Thymus (tissue), 11 donors: ENCODE results near the gene POU2F2. TPM values are rescaled to one million over a fixed set of nuclear protein-coding genes. Genes with fewer than 3 reads are reported as not detected.

Source experiments
- DNase-seq, 9 donors: peaks; one replicate each; pipeline ENCODE4 v3.0.0-alpha.2; 2013; ENCODE audit warnings: low spot score in 9 of 9, low read depth in 6 of 9, missing footprints in 1 of 9
- H3K27ac ChIP-seq, 2 donors: one replicate each; pipeline ENCODE4 v1.5.1; 2013; ENCODE audit warnings: control low read depth in 1 of 2, low read depth in 1 of 2, low read length in 1 of 2, mild to moderate bottlenecking in 1 of 2, moderate library complexity in 1 of 2
- H3K27me3 ChIP-seq, 2 donors: one replicate each; pipeline ENCODE4 v1.5.1; 2013; ENCODE audit warnings: low read length in 1 of 2; ENCODE audit not compliant: control insufficient read depth in 2 of 2, insufficient read depth in 1 of 2
- H3K36me3 ChIP-seq, 2 donors: one replicate each; pipeline ENCODE4 v1.5.1; 2013; ENCODE audit warnings: low read length in 1 of 2, mild to moderate bottlenecking in 1 of 2, moderate library complexity in 1 of 2; ENCODE audit not compliant: control insufficient read depth in 2 of 2, insufficient read depth in 2 of 2
- H3K4me1 ChIP-seq, 2 donors: one replicate each; pipeline ENCODE4 v1.5.1; 2013; ENCODE audit warnings: low read length in 2 of 2; ENCODE audit not compliant: control insufficient read depth in 2 of 2, insufficient read depth in 2 of 2
- H3K4me3 ChIP-seq, 2 donors: one replicate each; pipeline ENCODE4 v1.5.1; 2013; ENCODE audit warnings: low read length in 2 of 2, control low read depth in 1 of 2, mild to moderate bottlenecking in 1 of 2
- H3K9me3 ChIP-seq, 2 donors: one replicate each; pipeline ENCODE4 v1.5.1; 2013; ENCODE audit warnings: low read length in 1 of 2, mild to moderate bottlenecking in 1 of 2; ENCODE audit not compliant: control insufficient read depth in 2 of 2, insufficient read depth in 1 of 2
- WGBS: extraction: QIAGEN DNeasy Blood & Tissue Kit; methylation state at CpG from one replicate; pipeline ENCODE4 v1.1.7; 2013; 5-methylcytosine and 5-hydroxymethylcytosine counted together
- polyA plus RNA-seq: library from polyadenylated mRNA; stranded (reverse); fragments of 200-250 nt; gene quantifications from one replicate; pipeline ENCODE4 v1.2.3, GENCODE V29; 2013
- total RNA-seq: library from RNA; stranded (reverse); fragments of 120-200 nt; gene quantifications from one replicate; pipeline ENCODE4 v1.2.4, GENCODE V29; 2013
- donor health status: healthy.

The POU2F2 gene
- total and polyA plus RNA-seq, 2 donors = 1.5 to 7.7 TPM

DNA sequence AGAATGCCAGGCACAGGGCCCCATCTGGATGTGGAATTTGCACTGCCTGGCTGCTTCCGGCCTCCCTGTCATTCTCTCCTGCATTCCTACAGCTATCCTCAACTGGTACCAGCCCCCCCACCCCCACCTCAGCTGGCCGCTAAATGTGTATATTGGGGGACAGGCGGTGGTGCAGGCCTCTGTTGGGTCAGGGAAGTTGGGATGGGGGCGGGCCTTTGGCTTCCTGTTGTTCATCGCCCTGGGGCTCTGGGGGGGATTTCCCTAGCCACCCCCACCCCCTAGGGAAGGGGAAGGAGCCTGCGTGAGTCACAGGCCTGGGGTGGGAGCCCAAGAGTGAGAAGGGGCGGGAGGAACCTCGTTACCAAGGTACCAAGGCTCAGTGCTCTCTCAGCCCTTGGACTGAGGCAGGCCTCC, 10.6 kb downstream of the POU2F2 start:
- H3K4me3 ChIP-seq = no peak overlapping the region
- peaks cover 0 to 21% of the 10 kb centered on the region in 2 donors for H3K4me1 ChIP-seq
- 19% methylated on average over 8 of the region's 8 CpGs for WGBS
- peak overlapping the region in 1 of 2 donors; percentile 3 for H3K27ac ChIP-seq
- peaks cover 0 to 2% of the 10 kb centered on the region in 2 donors for H3K27me3 ChIP-seq
- H3K36me3 ChIP-seq = peaks cover 0 to under 1% of the 10 kb centered on the region in 2 donors
- peak in 1 of 9 donors; percentile 56 for DNase-seq
- no peaks in the 10 kb centered on the region for H3K9me3 ChIP-seq

DNA sequence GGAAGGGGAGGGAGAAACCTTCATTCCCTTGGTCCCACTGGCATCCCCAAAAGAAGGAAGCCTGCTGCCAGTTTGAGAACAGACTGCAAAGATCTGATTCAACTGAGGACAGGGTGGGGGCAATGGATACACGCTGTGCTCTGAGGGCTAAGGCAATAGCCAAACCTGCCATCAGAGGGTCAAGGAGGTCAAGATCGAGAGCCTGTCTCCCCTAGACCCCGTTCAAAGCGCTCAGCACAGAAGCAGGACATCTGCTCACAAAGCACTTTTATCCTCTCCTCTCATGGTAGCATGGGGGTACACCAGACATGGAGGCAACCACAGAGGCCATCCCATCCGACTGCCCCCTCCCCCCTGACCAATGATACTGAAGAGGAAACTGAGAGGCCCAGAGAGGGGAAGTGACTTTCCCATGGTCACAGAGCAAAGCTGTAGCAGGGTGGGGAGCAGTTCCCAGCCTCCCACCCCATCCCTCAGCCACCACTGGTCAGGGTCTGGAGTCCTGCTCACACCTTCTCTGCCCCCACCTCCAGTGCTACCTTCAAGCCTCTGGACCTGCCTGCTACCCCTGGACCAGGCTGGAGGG, 11.1 kb downstream of the POU2F2 start:
- peaks cover 0 to 21% of the 10 kb centered on the region in 2 donors for H3K4me1 ChIP-seq
- DNase-seq = no peak
- peak overlapping the region in 1 of 2 donors; percentile 3 for H3K27ac ChIP-seq

GRCh38 chr19:42120276-42120980, 11.8 kb downstream of the POU2F2 start:
- Histone ChIP-seq H3K27me3 (peaks cover 0 to under 1% of the 10 kb centered on the region in 2 donors), H3K4me1 (peaks cover 0 to 21% of the 10 kb centered on the region in 2 donors), H3K27ac (no peak overlapping the region), H3K9me3 (no peaks in the 10 kb centered on the region), H3K4me3 (no peak overlapping the region), H3K36me3 (peaks cover 0 to 2% of the 10 kb centered on the region in 2 donors)
- no peak for DNase-seq
- WGBS = 98% methylated on average over 10 of the region's 10 CpGs

More for the DNA sequence above, 11.1 kb downstream of the POU2F2 start:
- H3K4me3 ChIP-seq = no peak overlapping the region
- H3K36me3 ChIP-seq = peaks cover 0 to 2% of the 10 kb centered on the region in 2 donors
- WGBS = 66% methylated on average over 5 of the region's 5 CpGs
- H3K9me3 ChIP-seq = no peaks in the 10 kb centered on the region
- H3K27me3 ChIP-seq = peaks cover 0 to 2% of the 10 kb centered on the region in 2 donors

DNA sequence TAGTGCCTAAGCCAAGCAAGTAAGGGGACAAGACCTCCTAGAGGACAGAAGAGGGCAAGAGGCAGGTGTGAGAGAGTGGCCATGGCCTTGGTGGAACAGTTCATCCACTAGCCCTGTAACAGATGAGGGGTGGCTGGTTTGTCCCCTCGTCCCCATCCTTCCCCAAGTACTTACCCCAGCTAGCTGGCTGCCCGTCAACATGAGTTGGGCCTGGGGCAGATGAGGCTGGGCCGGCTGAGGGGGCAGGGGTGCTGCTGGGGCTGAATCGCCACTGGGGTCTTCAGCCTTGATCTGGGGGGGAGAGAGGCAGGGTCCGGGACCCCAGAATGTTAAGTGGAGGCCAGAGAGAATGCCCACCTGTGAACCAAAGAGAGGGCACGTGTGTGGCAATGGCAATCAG, 15.2 kb downstream of the POU2F2 start:
- Histone ChIP-seq H3K4me1 (peaks cover 0 to 20% of the 10 kb centered on the region in 2 donors), H3K4me3 (no peak overlapping the region), H3K27ac (no peak overlapping the region), H3K36me3 (peaks cover 0 to 2% of the 10 kb centered on the region in 2 donors), H3K9me3 (no peaks in the 10 kb centered on the region), H3K27me3 (peaks cover 0 to 2% of the 10 kb centered on the region in 2 donors)
- DNase-seq = no peak
- 98% methylated on average over 6 of the region's 6 CpGs for WGBS

- no peak overlapping the region for H3K27ac ChIP-seq
- H3K4me1 ChIP-seq = peaks cover 0 to 15% of the 10 kb centered on the region in 2 donors
- peaks cover 0 to 2% of the 10 kb centered on the region in 2 donors for H3K36me3 ChIP-seq
- no peak for DNase-seq
- peaks cover 0 to 2% of the 10 kb centered on the region in 2 donors for H3K27me3 ChIP-seq
- no peaks in the 10 kb centered on the region for H3K9me3 ChIP-seq
- H3K4me3 ChIP-seq = no peak overlapping the region
- WGBS = 96% methylated on average over 20 of the region's 20 CpGs
Measured at GRCh38 chr19:42116308-42117075, 15.8 kb downstream of the POU2F2 start.

GRCh38 chr19:42115705-42116104, 16.5 kb downstream of the POU2F2 start:
- no peak overlapping the region for H3K27ac ChIP-seq
- peaks cover 0 to 2% of the 10 kb centered on the region in 2 donors for H3K36me3 ChIP-seq
- DNase-seq = no peak
- WGBS = 96% methylated on average over 4 of the region's 4 CpGs
- H3K4me3 ChIP-seq = no peak overlapping the region
- H3K27me3 ChIP-seq = peaks cover 0 to 2% of the 10 kb centered on the region in 2 donors
- peaks cover 0 to 11% of the 10 kb centered on the region in 2 donors for H3K4me1 ChIP-seq
- H3K9me3 ChIP-seq = no peaks in the 10 kb centered on the region

GRCh38 chr19:42115219-42115618, 17.0 kb downstream of the POU2F2 start:
- Histone ChIP-seq H3K9me3 (no peaks in the 10 kb centered on the region), H3K4me3 (no peak overlapping the region), H3K36me3 (peaks cover 0 to 2% of the 10 kb centered on the region in 2 donors), H3K27ac (no peak overlapping the region), H3K27me3 (peaks cover 0 to 2% of the 10 kb centered on the region in 2 donors), H3K4me1 (peaks cover 0 to 11% of the 10 kb centered on the region in 2 donors)
- DNase-seq = no peak
- WGBS = 72% methylated on average over 4 of the region's 4 CpGs

- Histone ChIP-seq H3K36me3 (peaks cover 0 to 2% of the 10 kb centered on the region in 2 donors), H3K9me3 (no peaks in the 10 kb centered on the region), H3K4me1 (peaks cover 0 to 11% of the 10 kb centered on the region in 2 donors), H3K4me3 (no peak overlapping the region), H3K27ac (no peak overlapping the region), H3K27me3 (peaks cover 0 to 2% of the 10 kb centered on the region in 2 donors)
- WGBS = 84% methylated on average over 7 of the region's 7 CpGs
- peak in 1 of 9 donors; percentile 21 for DNase-seq
Measured at GRCh38 chr19:42114412-42114811, 17.8 kb downstream of the POU2F2 start.
